AG04450 (cell line): ENCODE data around the gene CHRM2. TPM values are rescaled to one million over a fixed set of nuclear protein-coding genes. Genes with fewer than 3 reads are reported as not detected.

Experiments
- CTCF ChIA-PET: fragments of 300-600, 350-600 bp; formaldehyde crosslinking; extraction: SDS; loops from one replicate; lab custom pipeline; 2022; ENCODE audit warnings: antibody characterized with exemption, inconsistent platforms; lab: Charles Lee
- POLR2A ChIA-PET: fragments of 350-600 bp; formaldehyde crosslinking; extraction: SDS; loops from one replicate; lab custom pipeline; 2021; ENCODE audit warnings: antibody characterized with exemption, inconsistent platforms; lab: Yijun Ruan, JAX
- DNase-seq: peaks from one replicate; pipeline ENCODE4 v3.0.0-alpha.2; 2011; ENCODE audit warnings: low read depth, low spot score
- H3K27ac ChIP-seq: one replicate; pipeline ENCODE4 v1.5.1; 2012; ENCODE audit warnings: low read depth, low read length, control low read depth
- H3K27me3 ChIP-seq: one replicate; pipeline ENCODE4 v1.6.0; 2012; ENCODE audit warnings: low read length; ENCODE audit not compliant: control insufficient read depth, insufficient read depth
- H3K4me3 ChIP-seq: 2 replicates; pipeline ENCODE4 v1.5.1; 2011; ENCODE audit warnings: mild to moderate bottlenecking, low read depth, low read length, control low read depth
- H3K9me3 ChIP-seq: 2 replicates; pipeline ENCODE4 v1.5.1; 2012; ENCODE audit warnings: low read length; ENCODE audit not compliant: control insufficient read depth, insufficient read depth
- CTCF ChIP-seq: IDR thresholded peaks from 2 replicates; pipeline ENCODE4 v1.5.1; 2011; ENCODE audit warnings: low read depth, low read length, control low read depth, inconsistent platforms
- polyA plus RNA-seq: library from polyadenylated mRNA; depleted of rRNA; stranded (reverse); fragments of >200 nt; gene quantifications from 2 replicates; pipeline ENCODE4 v1.2.3, GENCODE V29; 2011

The CHRM2 gene
- polyA plus RNA-seq, 1 experiment, result 85.6 TPM

GRCh38 chr7:136890399-136890798 lies 21.9 kb downstream of the CHRM2 start:
- Histone ChIP-seq H3K4me3 (no peak overlapping the region), H3K27me3 (no peaks in the 10 kb centered on the region), H3K27ac (no peak overlapping the region), H3K9me3 (no peaks in the 10 kb centered on the region)
- ChIA-PET POLR2A (no interaction called here), CTCF (no interaction called here)
- DNase-seq, result no peak
- no peak for TF ChIP-seq CTCF

- no peak for DNase-seq
- H3K9me3 ChIP-seq, result no peaks in the 10 kb centered on the region
- no peaks in the 10 kb centered on the region for H3K27me3 ChIP-seq
- CTCF ChIA-PET, result interaction anchor here (0.7 kb wide), 1 partner anchor 38 kb away, joined by 3 read pairs; no protein-coding TSS in a partner anchor
- no peak overlapping the region for H3K4me3 ChIP-seq
- POLR2A ChIA-PET, result no interaction called here
- H3K27ac ChIP-seq, result no peak overlapping the region
- no peak for TF ChIP-seq CTCF
These were observed 23.4 kb downstream of the CHRM2 start for GRCh38 chr7:136891850-136892249.

- Histone ChIP-seq H3K9me3 (no peaks in the 10 kb centered on the region), H3K27ac (no peak overlapping the region), H3K4me3 (no peak overlapping the region), H3K27me3 (no peaks in the 10 kb centered on the region)
- ChIA-PET CTCF (no interaction called here), POLR2A (no interaction called here)
- no peak for TF ChIP-seq CTCF
- no peak for DNase-seq
These were observed 26.3 kb downstream of the CHRM2 start for GRCh38 chr7:136894789-136895188.

GRCh38 chr7:136897676-136898075 lies 29.2 kb downstream of the CHRM2 start:
- no peak overlapping the region for H3K27ac ChIP-seq
- ChIA-PET POLR2A (interaction anchor here (0.7 kb wide), 1 partner anchor 61 kb away, joined by 5 read pairs; no protein-coding TSS in a partner anchor), CTCF (interaction anchor here (0.6 to 1.3 kb wide), 2 partner anchors 23 to 228 kb away, joined by 4 to 5 read pairs; no protein-coding TSS in a partner anchor)
- no peak overlapping the region for H3K4me3 ChIP-seq
- DNase-seq, result no peak
- no peaks in the 10 kb centered on the region for H3K27me3 ChIP-seq
- H3K9me3 ChIP-seq, result no peaks in the 10 kb centered on the region
- TF ChIP-seq CTCF, result no peak

- H3K4me3 ChIP-seq, result no peak overlapping the region
- POLR2A ChIA-PET, result no interaction called here
- CTCF ChIA-PET, result no interaction called here
- DNase-seq, result no peak
- no peak for TF ChIP-seq CTCF
- H3K27ac ChIP-seq, result no peak overlapping the region
- no peaks in the 10 kb centered on the region for H3K9me3 ChIP-seq
- H3K27me3 ChIP-seq, result no peaks in the 10 kb centered on the region
These were observed 31.6 kb downstream of the CHRM2 start for GRCh38 chr7:136900005-136900404.
